ENCODE results near the gene SLC23A3. TPM values are rescaled to one million over a fixed set of nuclear protein-coding genes. Genes with fewer than 3 reads are reported as not detected.

SLC23A3 gene
- total RNA-seq, 1 donor from 2014 or later: 1.6 TPM

DNA sequence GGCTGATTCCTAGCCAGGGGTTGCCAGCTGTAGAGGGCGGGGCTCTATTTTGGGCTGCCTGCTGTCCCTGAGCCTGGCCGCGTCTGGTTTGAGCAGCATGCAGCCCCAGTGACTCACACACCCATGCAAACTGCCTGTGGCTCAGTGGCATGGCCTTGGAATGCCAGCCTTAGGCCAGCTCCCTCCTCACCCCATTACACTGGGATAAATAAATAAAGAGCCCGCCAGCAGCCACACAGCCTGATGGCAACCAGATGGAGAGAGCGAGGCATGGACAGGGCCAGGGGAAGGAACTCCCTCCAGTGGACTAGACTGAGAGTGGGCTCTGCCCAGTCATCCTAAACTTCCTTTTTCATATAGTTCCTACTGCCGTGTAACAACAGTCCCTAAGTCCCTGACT is 27.5 kb downstream of the SLC23A3 start:
- DNase-seq (ENCODE audit: low read depth): peak; percentile 94

DNA sequence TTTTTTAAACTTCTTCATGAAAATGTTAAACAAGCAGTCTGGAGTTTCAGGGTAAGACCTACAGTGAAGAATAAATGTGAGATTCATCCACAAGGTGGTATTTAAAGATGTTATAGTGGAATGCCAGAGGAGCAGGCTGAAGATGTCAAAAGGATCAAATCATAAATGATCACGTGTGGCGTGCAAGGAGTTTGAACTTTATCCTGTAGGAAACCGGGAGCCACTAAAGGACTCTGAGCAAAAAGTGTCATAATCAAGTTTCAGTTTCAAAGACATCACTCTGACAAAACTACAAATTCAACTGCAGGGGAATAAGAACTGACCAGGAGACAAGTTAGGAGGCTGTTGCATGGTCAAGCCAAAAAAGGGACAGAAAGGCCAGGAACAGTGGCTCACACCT is 29.1 kb downstream of the SLC23A3 start:
- no peak for DNase-seq (ENCODE audit: low read depth)

DNA sequence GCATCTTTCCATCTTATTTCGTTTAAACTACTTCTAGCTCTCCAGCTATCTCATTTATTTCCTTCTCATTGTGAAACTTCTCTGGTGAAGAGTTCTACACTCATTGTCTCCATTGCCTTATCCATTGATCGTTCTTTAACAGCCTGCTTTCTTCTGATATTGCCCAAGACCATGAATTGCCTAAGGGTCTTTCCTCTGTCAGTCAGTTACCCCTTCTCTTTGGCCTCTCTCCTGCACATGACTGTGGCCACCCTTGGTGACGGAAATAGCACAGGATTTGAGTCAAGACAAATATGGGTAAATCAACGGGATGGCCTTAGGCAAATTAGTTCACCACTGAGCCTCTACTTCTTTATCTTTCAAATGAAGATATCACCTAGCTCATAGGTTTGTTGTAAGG is 35.9 kb downstream of the SLC23A3 start:
- no peak for DNase-seq (ENCODE audit: low read depth)

DNA sequence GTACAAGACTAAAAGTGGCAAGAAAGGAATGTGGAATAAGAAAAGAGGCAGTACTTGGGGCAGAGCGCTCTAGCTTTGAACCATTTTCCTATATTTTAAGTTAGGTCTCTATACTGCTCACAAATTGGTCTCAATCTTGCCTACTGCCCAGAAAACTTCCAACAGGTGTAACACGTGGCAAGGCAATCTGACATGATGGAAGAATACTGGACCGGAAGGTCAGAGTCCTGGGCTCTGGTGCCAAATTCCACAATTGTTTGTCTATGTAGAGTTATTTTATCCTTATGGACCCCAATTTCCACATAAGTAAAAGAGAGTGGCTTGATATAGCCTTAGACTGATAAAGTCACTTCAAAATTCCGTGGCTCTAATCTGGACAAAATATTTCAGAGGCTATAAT is 38.1 kb downstream of the SLC23A3 start:
- DNase-seq (ENCODE audit: low read depth): no peak

DNA sequence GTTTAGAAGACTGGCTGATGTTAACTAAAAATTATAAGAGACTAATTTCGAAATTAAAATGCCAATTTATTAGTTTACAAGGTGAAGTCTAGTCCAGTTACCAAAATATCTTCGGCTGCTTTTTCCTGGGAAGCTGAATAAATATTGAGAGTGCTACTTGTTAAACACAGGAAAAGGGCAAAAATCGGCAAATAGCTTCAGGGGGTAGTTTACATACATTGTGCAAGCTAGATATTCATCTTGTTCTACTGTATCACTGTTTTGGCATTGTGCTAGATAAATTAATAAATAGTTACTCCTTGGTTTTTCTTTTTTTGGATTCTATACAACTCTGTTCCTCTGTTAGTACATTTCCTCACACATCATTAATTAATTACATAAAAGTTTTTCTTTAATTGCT is 38.5 kb downstream of the SLC23A3 start:
- no peak for DNase-seq (ENCODE audit: low read depth)

DNA sequence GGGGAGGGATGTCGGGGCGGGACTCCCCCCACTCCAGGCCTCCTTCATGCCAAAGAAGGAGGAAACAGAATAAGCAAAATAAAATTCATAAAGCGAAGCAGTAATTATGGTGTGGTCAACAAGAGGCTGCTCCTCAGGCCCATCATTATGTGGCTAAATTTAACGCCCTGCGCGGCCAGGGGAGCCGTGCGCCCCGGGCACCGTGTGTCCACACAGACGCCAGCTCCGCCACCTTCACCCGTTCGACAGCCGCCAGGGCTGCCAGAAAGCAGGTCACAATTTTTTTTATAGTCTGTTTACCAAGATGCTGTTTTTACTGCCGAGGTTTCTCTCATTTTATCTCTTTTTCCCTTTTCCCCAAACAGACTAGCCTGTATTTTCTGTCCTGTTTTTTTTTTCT is 40.2 kb downstream of the SLC23A3 start:
- no peak for DNase-seq (ENCODE audit: low read depth)

DNA sequence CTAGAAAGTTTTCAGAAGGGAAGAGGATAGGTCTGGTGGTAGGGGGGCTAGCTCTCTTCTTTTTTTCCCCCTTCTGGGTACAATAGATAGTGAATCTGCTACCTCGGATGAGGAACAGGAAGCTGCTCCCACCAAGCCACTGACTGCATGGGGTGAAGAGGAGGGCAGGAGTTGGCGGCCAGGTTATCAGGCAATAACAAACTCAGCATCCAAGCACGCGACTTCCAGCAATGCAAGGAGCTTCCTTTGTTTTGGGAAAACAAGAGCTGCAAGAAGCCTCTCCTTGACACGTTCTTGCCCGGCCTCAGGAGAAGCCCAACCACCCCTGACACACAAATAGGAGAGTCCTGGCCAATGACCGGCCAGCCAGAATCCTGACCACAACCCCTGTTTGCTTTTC is 41.4 kb downstream of the SLC23A3 start:
- no peak for DNase-seq (ENCODE audit: low read depth)

DNA sequence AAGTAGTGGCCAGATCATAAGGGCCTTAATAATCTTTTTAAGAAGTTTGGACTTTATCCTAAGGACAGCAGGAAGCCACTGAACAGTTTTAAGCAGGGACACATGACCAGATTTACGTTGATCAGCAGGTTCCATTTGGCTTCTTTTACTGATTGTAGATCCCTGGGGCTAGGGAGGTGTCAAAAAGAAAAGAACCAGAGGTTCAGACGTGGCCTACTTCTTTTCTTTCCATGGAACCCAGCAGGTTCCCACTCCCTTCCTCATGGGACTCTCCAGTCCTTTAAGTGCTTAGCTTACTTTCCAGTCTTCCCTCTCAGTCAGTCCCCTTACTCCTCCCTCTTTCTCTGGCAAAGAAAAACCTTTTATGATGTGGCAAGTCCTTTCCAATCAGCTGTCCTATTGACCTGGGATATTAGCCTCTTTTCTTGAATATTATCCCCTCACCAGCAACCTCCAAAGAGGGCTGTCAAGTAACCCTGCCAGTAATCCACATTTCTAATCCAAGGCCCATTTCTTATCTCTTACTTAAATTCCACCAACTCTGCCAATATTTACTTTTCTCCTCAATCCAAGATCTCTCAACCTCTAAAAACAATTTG is 42.7 kb downstream of the SLC23A3 start:
- no peak for DNase-seq (ENCODE audit: low read depth)

DNA sequence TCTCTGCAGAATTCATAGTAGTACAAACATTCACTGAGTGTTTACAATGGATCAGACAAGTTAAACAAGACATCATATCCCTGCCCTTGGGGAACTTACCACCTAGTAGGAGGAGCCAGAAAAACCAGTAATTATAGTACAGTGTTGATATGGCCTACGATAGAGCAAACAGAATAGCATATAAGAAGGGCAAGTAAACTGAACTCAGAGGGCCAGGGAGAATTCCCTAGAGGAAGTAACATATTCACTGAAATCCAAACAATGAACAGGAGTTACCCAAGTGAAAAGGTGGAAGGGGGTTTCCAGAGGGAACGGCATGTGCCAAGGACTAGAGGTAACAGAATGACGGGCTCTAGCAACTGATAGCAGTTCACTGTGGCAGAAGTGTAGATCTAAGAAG is 43.3 kb downstream of the SLC23A3 start:
- peak; percentile 78 for DNase-seq (ENCODE audit: low read depth)

DNA sequence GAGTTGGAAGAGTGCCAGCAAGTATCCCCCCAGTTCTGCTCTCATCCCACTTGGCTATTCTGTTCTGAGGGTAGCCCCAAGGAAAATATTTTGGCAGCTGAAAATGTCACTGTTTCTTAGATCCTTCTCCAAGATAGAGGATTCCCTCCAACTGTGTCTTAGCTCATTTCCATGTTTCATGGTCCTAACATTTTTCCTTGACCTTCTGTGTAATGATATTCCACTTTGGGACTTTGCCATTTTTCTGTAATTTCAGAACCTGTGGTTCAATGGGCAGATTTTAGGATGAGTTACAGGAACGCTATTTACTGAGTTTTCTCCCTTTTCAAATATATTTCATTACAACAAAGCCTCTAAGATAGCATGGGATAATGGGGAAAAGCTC is 44.0 kb downstream of the SLC23A3 start:
- no peak for DNase-seq (ENCODE audit: low read depth)

DNA sequence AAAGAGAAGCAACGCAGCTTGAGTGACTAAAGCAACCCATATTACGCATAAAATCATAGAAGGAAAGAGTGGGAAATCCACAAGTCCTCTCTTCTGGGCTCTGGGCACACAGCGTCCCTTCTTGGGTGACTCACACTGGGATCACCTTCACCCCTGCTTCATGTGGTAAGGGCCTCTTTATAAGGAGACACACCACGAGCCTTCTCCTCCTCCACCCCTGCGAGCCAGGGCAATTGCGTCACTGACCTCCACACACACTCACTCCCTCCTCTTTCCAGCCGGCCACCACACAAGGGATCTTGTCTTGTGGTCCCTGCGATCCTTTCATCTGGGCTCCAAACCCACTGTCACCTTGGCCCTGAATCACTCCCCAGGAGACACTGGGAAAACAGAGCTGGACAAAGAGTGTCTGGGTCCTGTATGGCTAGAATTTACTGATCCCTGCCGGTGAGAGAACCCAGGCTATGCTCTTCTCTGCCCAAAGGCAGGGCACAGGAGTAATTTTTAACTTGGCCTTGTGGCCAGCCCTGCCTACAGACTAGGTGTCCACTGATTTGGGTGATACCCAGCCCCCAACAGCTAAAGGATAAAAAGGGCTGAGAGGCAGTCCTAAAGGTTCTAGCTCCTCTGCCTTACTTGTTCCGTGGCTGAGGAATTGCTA is 44.5 kb downstream of the SLC23A3 start:
- DNase-seq (ENCODE audit: low read depth): peak; percentile 97

DNA sequence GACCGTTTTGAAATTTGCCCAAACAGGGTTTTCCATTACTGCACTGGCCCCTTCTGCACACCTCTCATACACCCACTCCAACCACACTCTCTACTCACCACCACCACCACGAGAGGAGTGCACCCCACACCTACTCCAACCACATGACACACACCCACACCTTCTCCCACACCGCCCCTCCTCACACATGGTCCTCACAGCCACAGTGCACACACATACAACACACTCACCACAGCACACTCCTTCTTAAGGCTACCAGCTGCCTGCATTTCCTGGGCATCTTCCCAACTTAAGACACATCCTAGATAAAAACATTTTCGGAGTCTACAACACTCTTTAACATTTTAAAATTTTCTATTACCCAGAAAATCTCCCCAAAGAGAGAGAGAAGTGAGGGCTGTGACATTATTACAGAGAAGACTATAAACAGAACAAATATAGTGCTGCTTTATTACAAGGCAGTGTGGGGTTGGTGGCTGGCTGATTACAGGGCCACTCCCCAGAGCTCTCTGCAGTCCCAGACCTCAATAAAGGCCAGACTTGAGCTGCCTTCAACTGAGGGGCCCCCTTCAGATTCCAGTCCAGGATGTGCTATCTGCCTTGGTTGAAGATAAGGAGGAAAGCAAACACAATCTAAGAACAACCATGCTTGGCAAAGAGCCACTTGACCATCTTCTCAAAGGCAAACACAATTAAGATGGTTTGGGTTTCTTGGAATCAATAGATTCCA is 45.3 kb downstream of the SLC23A3 start:
- DNase-seq (ENCODE audit: low read depth): no peak

DNA sequence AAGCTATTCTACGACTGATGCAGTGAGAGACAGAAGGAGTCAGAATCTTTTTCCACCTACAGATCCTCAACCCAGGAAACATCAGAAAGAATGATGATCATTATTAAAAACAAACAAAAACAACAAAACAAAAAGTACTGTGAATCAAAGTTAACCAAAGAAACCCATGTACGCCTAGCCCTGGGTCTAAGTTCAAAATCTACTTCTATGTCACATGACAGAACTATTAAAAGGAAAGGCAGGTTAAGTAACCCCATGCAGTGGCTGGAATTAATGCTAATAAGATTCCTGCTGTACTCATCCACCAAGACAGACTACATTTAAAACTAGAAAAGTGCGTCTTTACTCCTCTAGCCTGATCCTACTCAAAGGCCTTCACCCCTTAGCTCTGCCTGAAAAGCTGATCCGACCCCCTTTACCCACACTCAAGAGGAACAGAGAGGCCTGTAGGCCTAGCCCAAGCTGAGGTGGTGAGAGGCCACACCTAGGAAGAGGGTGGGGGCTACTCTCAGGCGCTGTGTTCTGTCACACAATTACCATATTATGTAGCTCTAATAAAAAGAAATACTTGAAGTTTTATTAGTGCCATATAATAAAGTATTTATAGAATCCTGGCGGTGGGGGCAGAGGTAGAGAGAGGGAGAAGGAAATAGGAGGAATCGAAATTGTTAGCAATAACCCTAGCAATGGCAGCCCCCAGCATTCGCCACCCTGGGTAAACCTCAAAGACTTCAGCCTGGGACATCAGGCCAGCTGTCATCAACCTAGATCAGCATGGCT is 46.3 kb downstream of the SLC23A3 start:
- DNase-seq (ENCODE audit: low read depth): no peak

DNA sequence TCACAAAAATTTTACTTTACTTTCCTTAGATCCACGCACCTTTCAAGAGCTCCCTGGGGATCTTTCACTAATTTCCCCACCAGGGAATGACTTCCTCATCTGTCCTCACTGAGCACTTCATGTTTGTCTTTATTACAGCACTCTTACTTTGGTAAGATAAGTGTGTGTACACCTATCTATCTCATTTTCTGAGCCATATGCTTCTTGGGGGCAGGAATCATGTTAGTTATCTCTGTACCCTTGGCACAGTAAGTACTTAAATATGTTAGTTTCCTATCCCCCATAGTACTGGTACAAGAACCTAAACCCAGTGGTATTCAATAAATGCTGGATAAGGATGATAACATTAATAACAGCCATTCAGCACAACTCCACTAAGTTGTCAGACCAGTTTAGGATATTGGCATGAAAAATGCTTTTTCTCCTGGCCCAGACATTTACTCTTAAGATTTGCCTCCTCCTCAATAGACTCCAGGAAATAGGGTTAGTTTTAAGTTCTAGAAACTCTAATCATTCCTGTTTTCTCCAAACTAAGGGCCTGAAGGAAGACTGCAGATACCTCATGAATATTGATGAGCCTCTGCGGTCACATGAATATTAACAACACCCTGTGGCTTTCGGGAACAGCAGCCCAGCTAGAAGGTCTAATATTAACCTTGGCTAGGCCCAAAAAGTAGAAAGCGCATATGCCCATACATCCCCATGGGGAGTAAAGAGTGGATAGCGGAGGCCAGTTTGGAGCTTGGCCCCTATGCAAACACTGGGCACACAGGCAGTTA is 47.4 kb downstream of the SLC23A3 start:
- peak; percentile 85 for DNase-seq (ENCODE audit: low read depth)

DNA sequence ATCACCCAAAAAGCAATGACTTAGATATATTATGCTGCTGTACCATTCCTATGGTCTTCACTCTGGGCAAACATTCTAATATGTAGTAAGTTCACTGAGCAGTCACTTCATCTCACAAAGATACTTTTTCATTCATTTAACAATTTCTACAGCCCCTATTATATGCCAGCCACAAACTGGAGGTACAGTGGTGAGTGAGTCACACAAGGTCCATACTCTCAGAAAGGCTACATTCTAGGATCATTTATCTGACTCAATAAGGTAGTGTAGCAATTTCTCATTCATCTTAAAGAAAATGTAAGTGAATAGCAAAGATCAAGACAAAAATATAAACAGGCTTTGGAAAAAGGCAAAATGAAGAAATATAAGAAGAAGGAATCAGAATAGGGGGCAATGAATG is 49.7 kb downstream of the SLC23A3 start:
- no peak for DNase-seq (ENCODE audit: low read depth)

DNA sequence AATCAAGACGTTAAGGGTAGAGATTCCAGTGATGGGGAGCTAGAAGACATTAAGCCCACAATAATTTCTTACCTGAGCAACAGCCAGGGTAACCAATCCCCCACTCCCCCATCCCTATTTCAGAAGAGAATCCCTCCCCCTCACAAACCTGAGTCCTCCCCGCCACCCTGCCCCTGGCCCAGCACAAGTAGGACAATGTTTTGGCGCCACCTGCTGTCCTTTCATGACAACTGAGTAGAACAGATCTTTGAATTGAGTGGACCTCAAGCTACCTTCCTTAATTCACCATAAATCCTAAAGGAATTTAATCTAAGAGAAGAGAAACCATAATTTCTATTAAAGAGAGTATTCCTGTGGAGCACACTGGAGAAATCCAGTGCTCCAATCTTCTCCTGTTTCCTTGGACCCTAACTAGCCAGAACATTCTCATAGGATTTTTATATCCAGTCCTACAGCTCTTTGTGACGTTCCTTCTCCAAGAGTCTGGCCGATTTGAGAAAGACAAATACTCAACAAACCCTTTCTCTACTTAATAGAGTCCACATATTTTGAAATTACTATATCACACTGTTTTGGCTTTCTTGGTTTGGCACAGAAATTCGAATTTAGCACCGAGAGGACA is 50.3 kb downstream of the SLC23A3 start:
- no peak for DNase-seq (ENCODE audit: low read depth)

DNA sequence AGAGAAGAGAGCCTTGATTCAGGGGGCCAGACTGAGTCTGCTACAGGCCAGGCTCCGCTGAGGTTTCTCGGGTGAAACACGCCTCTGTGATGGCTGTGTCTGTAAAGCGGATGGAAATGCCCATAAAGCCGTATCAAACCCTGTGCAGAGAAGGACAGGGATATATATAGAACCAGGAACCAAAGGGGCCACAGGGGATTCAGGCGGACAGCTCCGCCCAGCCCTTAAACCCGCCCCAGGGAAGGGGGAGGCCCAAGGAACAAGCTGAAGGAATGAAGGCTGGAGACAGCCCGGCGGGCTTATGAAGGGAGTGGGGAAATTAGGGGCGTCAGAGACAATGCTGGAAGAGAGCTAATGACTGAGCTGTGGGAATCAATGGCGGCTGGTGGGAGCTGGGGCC is 51.3 kb downstream of the SLC23A3 start:
- no peak for DNase-seq (ENCODE audit: low read depth)

DNA sequence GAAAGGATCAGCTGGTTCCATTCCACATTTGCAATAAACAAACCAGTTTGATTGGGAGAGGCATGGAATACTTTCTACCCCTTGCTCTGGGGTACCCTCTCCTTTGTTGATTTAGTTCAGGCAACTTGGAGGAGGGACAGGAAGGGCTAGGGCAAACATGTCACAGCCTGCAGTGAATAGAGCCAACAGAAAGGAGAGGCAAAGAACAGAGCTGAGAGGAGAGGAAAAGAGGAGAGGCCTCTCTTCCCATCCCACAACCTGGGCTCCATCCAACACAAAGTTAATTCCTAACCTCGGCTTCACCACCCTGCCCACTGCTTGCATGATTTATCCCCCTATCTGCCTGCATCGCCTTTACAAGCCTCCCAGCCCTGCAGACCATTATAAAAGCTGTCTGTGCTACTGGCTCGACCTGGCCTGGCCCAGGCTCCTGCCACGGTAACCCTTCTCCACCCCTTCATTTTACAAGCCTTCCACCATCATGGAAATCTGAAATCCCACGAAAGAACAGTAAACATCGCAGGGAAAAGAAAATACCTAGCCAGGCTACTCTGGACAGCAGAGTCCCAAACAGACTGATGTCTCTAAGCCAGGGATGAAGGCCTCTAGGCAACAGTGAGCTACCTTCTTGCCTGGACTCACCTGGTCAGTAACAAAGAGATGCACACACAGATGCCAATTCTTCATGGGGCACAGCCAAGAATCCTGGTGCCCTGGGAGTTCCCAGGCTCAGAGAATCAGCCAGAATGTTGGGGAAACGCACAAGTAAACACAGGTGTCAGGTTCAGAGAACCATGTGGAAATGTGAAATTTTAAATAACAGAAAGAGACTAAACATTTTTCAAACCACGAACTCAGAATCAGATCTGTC is 52.8 kb downstream of the SLC23A3 start:
- peak; percentile 68 for DNase-seq (ENCODE audit: low read depth)

DNA sequence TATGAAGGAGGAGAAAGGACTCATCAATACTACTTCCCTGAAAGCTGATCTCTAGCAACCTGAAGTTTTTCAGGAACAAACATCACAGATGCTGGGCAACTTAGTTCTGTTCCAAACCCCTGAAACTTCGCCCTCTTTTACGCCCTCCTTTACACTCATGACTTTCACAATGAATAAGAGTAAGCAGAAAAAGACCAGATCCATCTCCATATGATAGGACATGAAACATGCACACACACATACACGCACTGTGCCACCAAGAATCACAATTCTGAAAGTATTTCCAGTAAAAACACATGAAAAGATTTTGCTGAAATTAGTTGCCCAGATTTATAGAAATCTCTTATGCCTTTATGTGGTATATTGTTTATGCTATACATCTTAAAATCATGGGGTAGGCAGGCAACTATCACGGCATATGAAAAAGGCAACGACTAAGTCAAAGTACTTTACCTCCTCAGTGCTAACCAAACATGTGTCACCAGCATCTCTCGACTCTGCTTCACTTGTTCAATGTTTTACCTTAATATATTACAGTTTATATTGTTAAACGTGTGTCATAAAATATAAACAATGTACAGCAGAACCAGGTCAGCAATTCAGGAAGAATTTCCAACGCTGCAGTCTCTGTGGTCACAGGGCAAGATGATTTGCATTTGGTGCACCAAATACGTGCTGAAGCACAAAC is 57.0 kb downstream of the SLC23A3 start:
- no peak for DNase-seq (ENCODE audit: low read depth)

DNA sequence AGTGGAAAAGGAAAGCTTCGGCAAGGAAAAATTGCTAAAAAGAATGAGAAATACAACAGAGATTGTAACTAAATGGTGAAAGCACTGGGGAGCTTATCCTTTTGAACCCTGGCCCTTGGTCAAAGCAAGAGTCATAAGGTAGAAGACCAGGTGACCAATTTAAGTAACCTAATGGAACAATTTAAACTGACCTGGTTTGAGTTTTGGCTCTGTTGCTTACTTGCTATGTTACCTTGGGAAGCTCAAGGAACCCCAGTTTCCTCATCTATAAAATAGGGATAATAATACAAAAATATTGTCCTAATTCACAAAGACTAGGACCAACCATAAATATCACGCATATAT is 57.8 kb downstream of the SLC23A3 start:
- no peak for DNase-seq (ENCODE audit: low read depth)

Measured in renal cortical epithelial cell (primary cell).